GM18951 (cell line): ENCODE data around the gene STXBP5.

Experiments used
- POLR2A ChIP-seq: IDR thresholded peaks from 4 replicates; pipeline ENCODE4 v1.6.1; 2011; ENCODE audit warnings: mild to moderate bottlenecking; ENCODE audit not compliant: insufficient read length, insufficient read depth; ENCODE audit errors: extremely low read depth
- in situ Hi-C: fragments of 300-500 bp; cut with MboI; formaldehyde crosslinking; loops from one replicate; pipeline ENCODE4 v1.12.0; 2022; ENCODE audit warnings: low sequenced_read_pairs, mixed read lengths, inconsistent platforms; ENCODE audit not compliant: unreplicated experiment

Gene STXBP5

DNA sequence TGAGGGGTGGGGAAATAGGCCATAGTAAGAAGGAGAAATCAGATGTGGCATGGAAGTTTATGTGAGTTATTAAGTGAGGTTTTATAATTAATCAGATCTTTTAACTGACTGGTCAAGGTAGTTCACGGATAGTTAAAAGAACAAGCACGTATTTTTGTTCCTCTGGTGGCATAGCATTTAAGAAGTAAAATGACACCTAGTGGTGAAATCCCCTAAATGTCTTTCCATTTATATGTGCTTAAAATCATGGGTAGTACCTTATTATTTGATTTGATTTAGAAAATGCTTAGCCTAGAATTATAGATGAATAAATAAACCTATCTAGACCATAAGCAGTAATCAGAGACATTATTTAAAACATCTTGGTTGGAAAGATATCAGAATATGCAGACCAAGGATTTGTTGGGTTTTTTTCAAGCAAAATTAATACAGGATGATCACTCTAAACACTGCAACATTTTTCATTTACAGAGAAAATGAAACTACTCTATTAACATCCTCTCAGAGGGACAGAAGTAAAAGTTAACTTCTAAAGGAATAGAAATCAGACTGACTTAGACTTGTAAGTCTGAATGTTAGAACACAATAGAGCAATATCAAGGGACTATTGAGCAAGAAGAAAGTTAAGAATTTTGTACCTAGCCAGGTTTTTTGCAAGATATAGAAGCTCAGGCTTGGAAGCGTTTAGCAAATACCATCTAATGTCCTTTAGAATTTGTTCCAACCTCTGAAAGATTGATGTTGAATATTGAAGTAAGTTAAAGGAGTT lies 81.1 kb downstream of the STXBP5 start:
- TF ChIP-seq POLR2A = no peak
- in situ Hi-C loops = loop anchor here (25.0 kb wide), 1 partner anchor 423 kb away; no protein-coding TSS in a partner anchor

DNA sequence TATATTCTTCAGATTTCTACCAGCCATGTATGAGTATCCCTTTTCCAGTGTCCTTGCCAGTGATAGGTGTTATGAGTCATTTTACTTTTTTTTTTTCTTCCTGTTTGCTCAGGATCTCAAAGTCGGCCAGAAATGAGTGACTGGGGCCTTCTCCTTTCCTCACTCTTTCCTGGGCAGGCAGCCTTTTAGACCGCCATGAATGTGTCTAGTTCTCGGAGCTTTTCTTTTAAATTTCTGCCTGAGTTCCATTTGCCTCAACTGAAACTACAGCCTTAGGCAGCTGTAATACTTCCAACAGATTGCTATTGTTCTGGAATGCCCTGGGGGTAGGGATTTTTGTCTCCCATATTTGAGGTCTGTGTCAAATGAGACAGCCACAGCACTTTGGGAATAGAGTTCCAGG lies 83.7 kb downstream of the STXBP5 start:
- in situ Hi-C loops = loop anchor here (25.0 kb wide), 1 partner anchor 426 kb away; no protein-coding TSS in a partner anchor
- TF ChIP-seq POLR2A = no peak

DNA sequence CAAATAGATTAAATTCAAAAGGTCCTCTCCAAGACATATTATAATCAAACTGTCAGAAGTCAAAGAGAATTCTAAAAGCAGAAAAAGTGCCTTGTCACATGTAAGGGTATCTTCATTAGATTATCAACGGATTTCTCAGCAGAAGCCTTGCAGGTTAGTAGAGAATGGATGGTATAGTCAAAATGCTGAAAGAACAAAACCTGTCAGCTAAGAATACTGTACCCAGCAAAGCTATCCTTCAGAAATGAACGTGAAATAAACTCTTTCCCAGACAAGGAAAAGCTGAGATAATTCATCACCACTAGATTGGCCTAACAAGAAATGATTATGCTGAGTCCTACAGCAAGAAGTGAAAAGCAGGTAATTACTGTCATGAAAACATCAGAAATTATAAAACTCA lies 92.9 kb downstream of the STXBP5 start:
- no peak for TF ChIP-seq POLR2A
- in situ Hi-C loops = loop anchor here (25.0 kb wide), 1 partner anchor 435 kb away; no protein-coding TSS in a partner anchor

DNA sequence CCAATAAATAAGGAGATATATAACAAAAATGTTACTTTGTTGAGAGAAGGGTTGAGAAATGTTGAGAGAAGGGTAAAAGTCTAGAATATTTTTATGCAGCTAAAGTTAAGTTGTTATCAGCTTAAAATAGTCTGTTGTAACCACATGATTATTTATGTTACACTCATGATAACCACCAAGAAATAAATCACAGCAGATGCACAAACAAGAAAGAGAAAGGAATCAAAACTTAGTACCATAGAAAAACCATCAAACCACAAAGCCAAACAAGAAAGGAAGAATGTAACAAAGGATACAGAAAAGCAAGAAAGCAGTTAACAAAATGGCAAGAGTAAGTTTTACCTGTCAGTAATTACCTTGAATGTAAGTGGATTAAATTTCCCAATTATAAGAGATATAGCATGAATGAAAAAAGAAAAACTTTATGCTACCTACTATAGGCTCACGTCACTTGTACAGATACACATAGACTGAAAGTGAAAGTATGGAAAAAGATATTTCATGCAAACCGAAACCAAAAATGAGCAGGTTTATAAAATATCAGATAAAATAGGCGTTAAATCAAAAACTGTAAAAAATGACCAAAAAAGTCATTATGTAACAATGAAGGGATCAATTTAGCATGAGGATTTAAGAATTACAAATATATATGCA lies 93.6 kb downstream of the STXBP5 start:
- no peak for TF ChIP-seq POLR2A
- in situ Hi-C loops = loop anchor here (25.0 kb wide), 1 partner anchor 435 kb away; no protein-coding TSS in a partner anchor

DNA sequence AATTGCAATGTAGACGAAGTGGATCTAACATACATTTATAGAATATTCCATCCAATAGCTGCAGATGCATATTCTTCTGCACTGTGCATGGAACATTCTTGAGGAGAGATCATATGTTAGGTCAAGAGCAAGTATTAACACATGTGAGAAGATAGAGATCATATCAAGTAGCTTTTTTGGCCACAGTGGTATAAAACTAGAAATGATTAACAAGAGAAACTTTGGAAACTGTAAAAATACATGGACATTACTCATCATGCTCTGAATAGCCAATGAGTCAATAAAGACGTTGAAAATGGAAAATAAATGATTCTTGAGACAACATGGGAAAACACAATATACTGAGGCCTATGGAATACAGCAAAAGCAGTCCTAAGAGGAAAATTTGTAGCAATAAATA lies 94.2 kb downstream of the STXBP5 start:
- no peak for TF ChIP-seq POLR2A
- in situ Hi-C loops = loop anchor here (25.0 kb wide), 1 partner anchor 436 kb away; no protein-coding TSS in a partner anchor

DNA sequence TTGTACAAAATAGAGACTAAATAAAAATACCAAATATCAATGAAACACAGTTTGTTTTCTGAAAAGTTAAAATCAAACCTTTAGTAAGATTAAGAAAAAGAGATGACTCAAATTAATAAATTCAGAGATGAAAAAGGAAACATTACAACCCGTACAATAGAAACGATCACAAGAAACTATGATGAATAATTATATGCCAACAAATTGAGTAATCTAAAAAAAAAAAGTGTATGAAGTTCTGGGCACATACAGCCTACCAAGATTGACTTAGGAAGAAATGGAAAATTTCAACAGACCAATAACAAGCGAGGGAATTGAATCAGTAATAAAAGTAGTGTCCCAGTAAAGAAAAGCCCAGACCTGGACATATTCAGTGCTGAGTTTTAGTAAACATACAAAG lies 94.8 kb downstream of the STXBP5 start:
- in situ Hi-C loops = loop anchor here (25.0 kb wide), 1 partner anchor 437 kb away; no protein-coding TSS in a partner anchor

DNA sequence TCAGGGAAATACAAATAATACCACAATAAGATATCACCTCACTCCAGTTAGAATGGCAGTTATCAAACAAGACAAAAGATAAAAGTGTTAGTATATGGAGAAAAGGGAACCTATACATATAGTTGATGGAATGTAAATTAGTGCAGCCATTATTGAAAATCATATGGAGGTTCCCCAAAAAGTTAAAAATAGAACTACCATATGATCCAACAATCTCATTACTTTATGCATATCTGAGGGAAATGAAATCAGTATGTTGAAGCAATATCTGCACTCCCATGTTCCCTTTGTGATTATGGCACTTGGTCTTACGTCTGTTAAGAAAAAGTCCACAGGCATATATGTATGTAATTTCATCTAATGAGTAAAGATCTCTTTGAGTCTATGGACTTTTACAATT lies 96.9 kb downstream of the STXBP5 start:
- no peak for TF ChIP-seq POLR2A
- in situ Hi-C loops = no loop called here

More for the DNA sequence above, 94.8 kb downstream of the STXBP5 start:
- no peak for TF ChIP-seq POLR2A

DNA sequence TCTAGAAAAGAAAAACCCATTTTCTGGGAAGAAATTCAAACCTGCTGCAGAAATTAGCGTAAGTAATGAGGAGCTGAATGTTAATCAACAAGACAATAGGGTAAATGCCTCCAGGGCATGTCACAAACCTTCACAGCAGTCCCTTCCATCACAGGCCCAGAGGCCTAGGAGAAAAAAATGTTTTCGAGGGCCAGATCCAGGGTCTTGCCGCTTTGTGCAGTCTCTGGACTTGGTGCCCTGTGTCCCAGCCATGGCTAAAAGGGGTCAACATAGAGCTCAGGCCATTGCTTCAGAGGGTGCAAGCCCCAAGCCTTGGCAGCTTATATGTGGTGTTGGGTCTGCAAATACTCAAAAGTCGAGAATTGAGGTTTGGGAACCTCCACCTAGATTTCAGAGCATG lies 99.8 kb downstream of the STXBP5 start:
- in situ Hi-C loops = no loop called here
- TF ChIP-seq POLR2A = no peak

DNA sequence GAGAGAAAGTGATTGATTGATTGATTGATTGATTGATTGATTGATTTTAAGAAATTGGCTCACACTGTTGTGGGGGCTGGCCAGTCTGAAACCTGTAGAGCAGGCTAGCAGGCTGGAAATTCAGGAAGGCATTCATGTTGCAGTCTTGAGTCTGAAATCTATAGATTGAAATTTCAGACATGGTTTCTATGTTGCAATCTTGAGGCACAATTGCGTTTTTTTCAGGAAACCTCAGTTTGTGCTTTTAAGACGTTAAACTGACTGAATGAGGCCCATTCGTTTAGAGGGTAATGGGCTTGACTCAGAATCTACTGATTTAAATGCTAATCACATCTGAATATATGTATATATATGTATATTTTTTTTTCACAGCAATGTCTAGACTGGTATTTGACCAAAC lies 106.3 kb downstream of the STXBP5 start:
- in situ Hi-C loops = no loop called here
- TF ChIP-seq POLR2A = no peak

DNA sequence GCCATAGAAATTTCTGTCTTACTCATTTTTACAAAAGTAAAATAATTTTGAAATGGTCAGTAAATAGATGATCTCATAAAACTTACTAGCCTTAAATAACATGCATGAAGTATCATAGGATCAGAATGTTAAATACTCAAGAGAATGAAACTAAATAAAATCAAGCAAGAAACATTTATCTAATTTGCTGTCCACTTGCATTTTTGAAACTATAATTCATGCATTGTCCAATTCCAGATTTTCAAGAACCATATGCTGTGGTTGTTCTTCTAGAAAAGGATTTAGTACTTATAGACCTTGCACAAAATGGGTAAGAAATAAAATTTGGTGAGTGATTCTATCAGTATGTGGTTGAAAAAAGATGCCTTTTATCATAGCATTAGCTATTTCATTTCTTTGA lies 107.0 kb downstream of the STXBP5 start:
- in situ Hi-C loops = no loop called here
- TF ChIP-seq POLR2A = no peak

DNA sequence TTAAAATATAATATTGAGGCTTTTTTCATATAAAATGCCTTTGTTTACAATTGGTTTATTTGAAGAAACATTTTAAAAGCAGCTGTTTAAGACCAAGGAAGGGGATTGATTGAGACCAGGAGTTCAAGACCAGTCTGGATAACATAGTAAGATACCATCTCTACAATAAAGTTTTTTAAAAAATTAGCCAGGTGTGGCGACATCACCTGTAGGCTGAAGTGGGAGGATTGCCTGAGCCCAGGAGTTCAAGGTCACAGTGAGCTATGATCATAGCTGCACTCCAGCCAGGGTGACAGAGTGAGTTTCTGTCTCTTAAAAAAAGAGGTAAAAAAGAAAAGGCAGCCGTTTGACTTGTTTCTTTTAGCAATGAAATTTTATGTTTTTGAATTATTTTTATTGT lies 117.0 kb downstream of the STXBP5 start:
- in situ Hi-C loops = no loop called here
- TF ChIP-seq POLR2A = no peak

DNA sequence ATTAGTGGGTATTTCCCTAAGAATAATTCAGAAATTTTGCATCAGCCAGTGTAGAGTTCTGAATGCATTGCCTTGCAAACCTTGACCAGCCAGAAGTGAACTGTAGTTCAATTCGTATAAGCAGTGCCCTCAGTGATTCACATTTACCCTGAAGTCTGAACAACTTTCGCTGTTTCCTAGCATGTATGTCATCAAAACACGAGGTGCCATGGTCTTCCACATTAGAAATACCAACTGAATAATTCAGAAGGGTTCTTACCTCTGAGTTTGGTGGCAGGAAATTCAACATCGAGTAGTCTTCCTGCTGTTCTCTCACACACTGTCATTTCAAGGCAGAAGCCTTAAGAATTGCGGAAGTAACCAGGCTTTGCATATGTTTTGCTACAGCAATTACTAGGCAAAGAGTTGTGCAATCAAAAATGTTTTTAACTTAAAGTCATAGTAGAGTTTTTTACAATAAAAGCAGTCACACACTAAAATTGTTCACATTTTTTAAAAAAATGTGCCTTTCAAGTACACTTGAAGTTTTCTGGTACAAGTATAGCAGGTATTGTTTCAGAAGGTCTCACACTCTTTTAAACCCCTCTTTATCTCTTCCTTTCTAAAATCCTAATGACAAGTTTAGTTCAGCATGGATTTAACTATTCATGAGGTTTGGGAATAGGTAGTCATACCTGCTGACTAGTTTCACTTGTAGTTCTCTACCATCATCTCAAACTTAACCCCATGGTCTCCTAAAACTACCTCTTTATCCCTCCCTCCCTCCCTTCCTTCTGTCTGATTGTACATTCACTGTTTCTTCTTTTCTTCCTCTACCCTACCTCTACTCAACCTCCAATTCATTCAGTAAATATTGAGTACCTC lies 118.3 kb downstream of the STXBP5 start:
- TF ChIP-seq POLR2A = peak; percentile 22
- in situ Hi-C loops = no loop called here

DNA sequence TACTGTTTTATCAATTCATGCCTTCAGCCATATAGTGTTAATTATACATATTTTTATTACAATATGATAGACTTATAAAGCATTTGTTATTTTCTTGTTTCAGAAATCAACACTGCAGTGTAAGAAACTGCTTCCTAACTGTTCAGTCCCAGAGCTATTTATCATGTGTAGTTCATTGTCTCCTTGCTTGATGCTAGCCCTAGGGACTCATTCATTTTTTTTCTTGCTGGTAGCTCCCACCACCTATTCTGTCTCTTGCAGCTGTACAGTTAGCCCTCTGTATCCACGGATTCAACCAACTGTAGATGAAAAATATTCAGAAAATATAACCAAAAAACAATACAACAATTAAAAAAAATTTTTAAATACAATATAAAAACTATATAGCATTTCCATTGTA lies 121.3 kb downstream of the STXBP5 start:
- TF ChIP-seq POLR2A = no peak
- in situ Hi-C loops = no loop called here

DNA sequence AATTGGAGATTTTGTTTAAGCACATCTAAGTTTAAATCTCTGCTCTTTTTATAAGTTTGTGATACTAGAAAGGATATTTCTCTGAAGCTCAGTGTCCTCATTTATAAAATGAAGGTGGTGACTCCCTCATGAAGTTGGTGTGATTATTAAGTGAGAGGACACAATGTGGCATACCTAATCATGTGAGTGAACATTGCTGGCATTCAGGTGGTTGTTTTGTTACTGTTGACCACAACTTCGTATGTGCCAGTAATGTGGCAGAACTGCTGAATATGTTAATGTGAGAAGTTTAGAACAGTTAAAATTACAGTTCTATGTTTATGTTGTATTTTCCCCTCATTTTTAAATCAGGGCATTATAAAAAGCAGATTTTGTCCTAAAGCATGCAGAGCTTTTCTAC lies 127.2 kb downstream of the STXBP5 start:
- in situ Hi-C loops = no loop called here
- no peak for TF ChIP-seq POLR2A
